Naive thymus-derived CD4-positive, alpha-beta T cell (primary cell): ENCODE data around the gene RAMP1. TPM values are rescaled to one million over a fixed set of nuclear protein-coding genes. Genes with fewer than 3 reads are reported as not detected.

ENCODE experiments used
- ATAC-seq: fragments of 150-1000 bp; cut with Tn5 transposase; 2 replicates; pipeline ENCODE4 v1.10.0; 2021; ENCODE audit warnings: mild to moderate bottlenecking, moderate library complexity
- CTCF ChIA-PET: fragments of 350-600 bp; sonication (Branson Sonifier 250); formaldehyde crosslinking; loops from one replicate; lab custom pipeline; 2021; ENCODE audit warnings: antibody characterized with exemption; lab: Charles Lee
- POLR2A ChIA-PET: fragments of 350-600 bp; sonication (Branson Sonifier 250); formaldehyde crosslinking; loops from one replicate; lab custom pipeline; 2021; ENCODE audit warnings: antibody characterized with exemption, inconsistent platforms; lab: Charles Lee
- DNase-seq, 9 donors: peaks; one replicate each; pipeline versions ENCODE4 v3.0.0 to v3.0.0-alpha.2; 2020 to 2022; ENCODE audit warnings: mixed read lengths in 1 of 9
- H3K27ac ChIP-seq: one replicate; pipeline ENCODE4 v1.7.0; 2013; ENCODE audit warnings: mild to moderate bottlenecking, low read depth, low read length, moderate library complexity
- H3K27me3 ChIP-seq, 2 donors: one replicate each; pipeline ENCODE4 v1.7.0; 2013; ENCODE audit warnings: low read length in 2 of 2, mild to moderate bottlenecking in 2 of 2, moderate library complexity in 2 of 2; ENCODE audit not compliant: control insufficient read depth in 2 of 2, insufficient read depth in 2 of 2
- H3K36me3 ChIP-seq, 3 experiments: 1 replicate in 2 of 3; 2 replicates in 1 of 3; pipeline ENCODE4 v1.7.0; 2013; ENCODE audit warnings: low read length in 3 of 3, mild to moderate bottlenecking in 3 of 3, moderate library complexity in 1 of 3; ENCODE audit not compliant: insufficient read depth in 3 of 3, control insufficient read depth in 2 of 3
- H3K4me1 ChIP-seq, 2 donors: one replicate each; pipeline ENCODE4 v1.7.0; 2013; ENCODE audit warnings: low read length in 2 of 2, mild to moderate bottlenecking in 2 of 2, moderate library complexity in 1 of 2; ENCODE audit not compliant: control insufficient read depth in 2 of 2, insufficient read depth in 2 of 2
- H3K4me3 ChIP-seq: 2 replicates; pipeline ENCODE4 v1.7.0; 2013; ENCODE audit warnings: mild to moderate bottlenecking, low read length
- H3K9me3 ChIP-seq, 3 experiments: 1 replicate in 2 of 3; 2 replicates in 1 of 3; pipeline ENCODE4 v1.7.0; 2013; ENCODE audit warnings: low read length in 3 of 3; ENCODE audit not compliant: control insufficient read depth in 2 of 3
- H3K27ac Mint-ChIP-seq, 9 donors: one replicate each; pipeline ENCODE4 v1.8.0; 2020 to 2022; ENCODE audit warnings: mixed read lengths in 9 of 9, mild to moderate bottlenecking in 8 of 9, moderate library complexity in 5 of 9, inconsistent platforms in 2 of 9
- H3K27me3 Mint-ChIP-seq, 5 donors: one replicate each; pipeline ENCODE4 v1.8.0; 2021 to 2022; ENCODE audit warnings: mixed read lengths in 5 of 5, mild to moderate bottlenecking in 1 of 5
- H3K36me3 Mint-ChIP-seq, 5 donors: one replicate each; pipeline ENCODE4 v1.8.0; 2020 to 2022; ENCODE audit warnings: mixed read lengths in 5 of 5, mild to moderate bottlenecking in 3 of 5, inconsistent platforms in 1 of 5
- H3K4me1 Mint-ChIP-seq, 7 donors: one replicate each; pipeline ENCODE4 v1.8.0; 2020 to 2022; ENCODE audit warnings: mixed read lengths in 7 of 7, mild to moderate bottlenecking in 3 of 7, inconsistent platforms in 1 of 7
- H3K4me3 Mint-ChIP-seq, 10 donors: one replicate each; pipeline ENCODE4 v1.8.0; 2020 to 2022; ENCODE audit warnings: mild to moderate bottlenecking in 10 of 10, mixed read lengths in 10 of 10, moderate library complexity in 6 of 10, inconsistent platforms in 2 of 10
- H3K9me3 Mint-ChIP-seq, 11 donors: one replicate each; pipeline ENCODE4 v1.8.0; 2020 to 2022; ENCODE audit warnings: mixed read lengths in 11 of 11, mild to moderate bottlenecking in 4 of 11, inconsistent platforms in 1 of 11, moderate library complexity in 1 of 11
- intact Hi-C, 2 donors: fragments of 100-400 bp; cut with micrococcal nuclease; formaldehyde crosslinking; loops; one replicate each; pipeline ENCODE4 v1.15.1; 2023
- polyA plus RNA-seq, 2 donors: library from polyadenylated mRNA; unstranded; fragments of 300-500 nt; fragmentation: Illumina TruSeq; gene quantifications; one replicate each; pipeline ENCODE4 v1.2.3, GENCODE V29; 2021
- total RNA-seq, 6 experiments: library from RNA in 5 of 6; stranded (reverse) in 5 of 6; gene quantifications; 1 replicate in 5 of 6; 2 replicates in 1 of 6; pipeline ENCODE4 v1.2.3 and lab custom pipeline; 2021 to 2026

The RAMP1 gene
- total and polyA plus RNA-seq, 7 experiments from 2014 or later: 0.52 to 13.2 (median 0.95) TPM; not detected in 1

DNA sequence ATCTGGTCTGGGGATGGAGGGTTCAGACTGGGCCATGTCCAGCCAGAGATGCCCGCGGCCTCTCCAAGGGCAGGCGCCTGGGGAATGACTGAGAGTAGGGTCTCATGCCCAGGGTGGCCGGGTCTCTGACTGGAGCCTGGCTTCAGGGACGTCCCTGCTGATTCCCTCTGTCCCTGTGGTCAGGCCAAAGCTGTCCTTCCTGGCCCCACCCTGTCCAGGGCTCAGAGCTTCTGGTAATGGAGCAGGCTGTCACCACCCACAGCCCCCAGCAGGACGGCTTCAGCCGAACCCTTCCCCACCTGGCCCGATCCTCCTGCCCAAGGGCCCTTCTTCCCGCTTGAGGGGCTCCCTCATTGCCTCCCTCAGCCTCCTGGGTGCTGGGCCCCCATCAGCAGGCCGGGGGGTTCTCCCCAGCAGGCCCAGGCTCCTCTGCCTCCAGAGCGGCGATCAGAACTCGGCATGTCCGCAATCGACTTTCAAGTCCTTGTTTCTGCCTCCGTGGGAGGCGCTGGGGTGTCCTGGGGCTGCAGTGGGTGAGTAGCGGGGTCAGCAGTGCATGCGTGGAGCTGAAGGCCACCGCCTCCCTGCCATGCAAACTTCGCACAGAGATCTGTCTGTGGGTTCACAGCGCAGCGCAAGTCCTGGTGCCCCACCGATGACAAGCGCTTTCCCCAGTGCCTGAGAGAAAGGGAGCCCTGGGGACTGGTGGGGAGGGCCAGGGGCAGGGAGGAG, 18.3 kb downstream of the RAMP1 start:
- ChIA-PET CTCF (no interaction called here), POLR2A (no interaction called here)
- Histone ChIP-seq H3K4me3 (no peak overlapping the region), H3K36me3 (no peaks in the 10 kb centered on the region), H3K27me3 (no peaks in the 10 kb centered on the region), H3K4me1 (peaks cover 0 to 4% of the 10 kb centered on the region in 2 donors), H3K27ac (no peak overlapping the region), H3K9me3 (no peaks in the 10 kb centered on the region)
- no peak for DNase-seq
- no peak for ATAC-seq
- Mint-ChIP-seq H3K36me3 (peaks cover 0 to 2% (median 0%) of the 10 kb centered on the region in 5 donors), H3K4me1 (peaks cover 0 to 11% (median 8%) of the 10 kb centered on the region in 7 donors), H3K4me3 (no peak overlapping the region), H3K27ac (no peak overlapping the region), H3K9me3 (no peaks in the 10 kb centered on the region), H3K27me3 (no peaks in the 10 kb centered on the region)
- intact Hi-C loops: no loop called here

DNA sequence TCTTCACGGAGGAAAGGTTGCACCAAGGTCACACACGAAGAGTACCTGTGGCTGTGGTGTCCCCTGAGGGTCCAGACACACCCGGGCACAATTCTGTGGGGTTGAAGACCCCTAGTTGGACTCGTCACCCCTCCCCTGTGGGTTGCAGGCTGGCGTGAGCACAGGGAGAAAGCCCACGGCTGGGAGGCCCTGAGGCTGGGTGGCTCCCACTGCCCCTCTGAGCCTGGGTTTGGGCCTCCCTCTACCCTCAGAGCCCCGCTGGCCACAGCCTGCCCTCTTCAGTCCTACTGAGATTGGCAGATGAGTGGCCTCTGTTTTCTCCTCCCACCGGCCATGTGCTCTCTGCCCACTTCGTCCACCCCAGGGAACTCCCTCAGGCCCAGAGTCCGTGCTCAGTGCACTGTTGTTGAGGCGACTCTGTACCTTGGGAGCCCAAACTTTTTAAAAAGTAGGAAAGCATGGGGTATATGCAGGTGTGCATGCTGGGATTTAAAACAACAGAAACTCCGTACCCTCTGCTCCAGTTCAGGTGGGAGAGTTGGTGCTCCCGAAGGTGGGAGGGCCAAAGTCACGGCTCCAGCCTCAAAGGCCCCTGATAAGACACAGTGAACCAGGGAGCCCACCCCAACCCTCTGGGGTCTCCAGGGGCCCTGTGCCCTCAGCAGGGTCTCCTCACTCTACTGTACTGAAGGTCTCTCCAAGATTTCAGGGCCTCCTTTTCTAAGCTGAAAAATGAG, 19.1 kb downstream of the RAMP1 start:
- Mint-ChIP-seq H3K36me3 (peaks cover 0 to 2% (median 0%) of the 10 kb centered on the region in 5 donors), H3K4me1 (peaks cover 0 to 8% (median 4%) of the 10 kb centered on the region in 7 donors), H3K27me3 (no peaks in the 10 kb centered on the region), H3K27ac (peak overlapping the region in 1 of 9 donors; percentile 43), H3K9me3 (no peaks in the 10 kb centered on the region), H3K4me3 (no peak overlapping the region)
- no peaks in the 10 kb centered on the region for H3K9me3 ChIP-seq
- ATAC-seq (no peak), DNase-seq (no peak)
- no peak overlapping the region for H3K4me3 ChIP-seq
- intact Hi-C loops: no loop called here
- POLR2A ChIA-PET: no interaction called here
- no peaks in the 10 kb centered on the region for H3K4me1 ChIP-seq
- no peak overlapping the region for H3K27ac ChIP-seq
- CTCF ChIA-PET: no interaction called here
- H3K27me3 ChIP-seq: no peaks in the 10 kb centered on the region
- H3K36me3 ChIP-seq: no peaks in the 10 kb centered on the region

DNA sequence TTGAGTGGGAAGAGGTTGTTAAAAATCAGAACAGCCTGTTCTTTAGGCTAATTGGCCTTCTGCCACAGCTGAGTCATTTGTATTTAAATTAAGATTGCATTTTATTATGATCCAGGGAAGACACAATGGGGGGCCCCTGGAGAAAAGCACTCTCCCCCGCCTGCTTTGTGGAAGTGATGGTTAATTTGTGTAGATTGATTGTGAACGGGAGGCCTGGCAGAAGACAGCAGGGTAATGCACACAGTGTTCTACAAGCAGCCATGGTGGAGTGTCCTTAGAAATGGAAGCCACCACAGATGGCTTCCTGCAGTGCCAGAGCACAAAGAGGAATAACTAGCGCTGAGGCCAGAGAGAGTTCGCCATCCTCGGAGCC, 19.6 kb downstream of the RAMP1 start:
- H3K36me3 ChIP-seq: no peaks in the 10 kb centered on the region

DNA sequence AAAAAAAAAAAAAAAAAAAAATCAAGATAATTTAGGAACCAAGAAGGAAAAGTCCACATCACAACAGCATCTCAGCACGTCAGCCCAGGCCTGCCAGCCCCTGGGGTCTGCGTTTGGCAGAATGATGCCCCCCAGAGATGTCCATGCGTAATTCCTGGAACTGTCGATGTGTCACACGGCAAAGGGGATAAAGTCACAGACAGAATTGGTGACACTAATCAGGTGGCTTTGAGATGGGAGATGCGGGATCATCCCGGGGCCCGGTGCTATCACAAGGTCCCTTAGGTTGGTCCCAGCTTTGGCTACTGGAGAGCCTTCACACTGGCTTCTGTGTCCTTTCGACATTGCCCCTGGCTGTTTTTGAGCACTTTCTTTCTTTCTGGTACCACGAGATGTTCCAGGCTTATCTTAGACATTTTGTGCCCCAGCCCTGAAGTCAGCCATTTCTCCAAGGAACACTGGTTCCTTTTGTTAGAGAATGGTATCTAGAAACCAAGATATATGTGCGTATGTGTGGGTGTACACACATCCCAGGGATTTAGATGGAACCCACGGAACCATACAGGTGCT, 20.7 kb downstream of the RAMP1 start:
- CTCF ChIA-PET: no interaction called here
- H3K9me3 ChIP-seq: no peaks in the 10 kb centered on the region
- Mint-ChIP-seq H3K27me3 (no peaks in the 10 kb centered on the region), H3K9me3 (no peaks in the 10 kb centered on the region), H3K27ac (no peak overlapping the region), H3K4me1 (peaks cover 0 to 4% (median 0%) of the 10 kb centered on the region in 7 donors), H3K4me3 (no peak overlapping the region), H3K36me3 (peaks cover 0 to 2% (median 0%) of the 10 kb centered on the region in 5 donors)
- H3K27ac ChIP-seq: no peak overlapping the region
- intact Hi-C loops: no loop called here
- DNase-seq (no peak), ATAC-seq (no peak)
- H3K4me3 ChIP-seq: no peak overlapping the region
- H3K4me1 ChIP-seq: no peaks in the 10 kb centered on the region
- no peaks in the 10 kb centered on the region for H3K36me3 ChIP-seq
- H3K27me3 ChIP-seq: no peaks in the 10 kb centered on the region
- POLR2A ChIA-PET: interaction anchor here (0.7 kb wide), 1 partner anchor 309 kb away, joined by 3 read pairs; no protein-coding TSS in a partner anchor

More for the DNA sequence above, 19.6 kb downstream of the RAMP1 start:
- Histone ChIP-seq H3K4me3 (no peak overlapping the region), H3K27me3 (no peaks in the 10 kb centered on the region), H3K27ac (no peak overlapping the region), H3K4me1 (no peaks in the 10 kb centered on the region), H3K9me3 (no peaks in the 10 kb centered on the region)
- POLR2A ChIA-PET: no interaction called here
- intact Hi-C loops: no loop called here
- CTCF ChIA-PET: no interaction called here
- peak overlapping the region in 1 of 9 donors; percentile 43 for H3K27ac Mint-ChIP-seq
- no peaks in the 10 kb centered on the region for H3K27me3 Mint-ChIP-seq
- ATAC-seq: no peak
- peaks cover 0 to 2% (median 0%) of the 10 kb centered on the region in 5 donors for H3K36me3 Mint-ChIP-seq
- H3K9me3 Mint-ChIP-seq: no peaks in the 10 kb centered on the region
- H3K4me3 Mint-ChIP-seq: no peak overlapping the region
- peaks cover 0 to 4% (median 0%) of the 10 kb centered on the region in 7 donors for H3K4me1 Mint-ChIP-seq
- no peak for DNase-seq

DNA sequence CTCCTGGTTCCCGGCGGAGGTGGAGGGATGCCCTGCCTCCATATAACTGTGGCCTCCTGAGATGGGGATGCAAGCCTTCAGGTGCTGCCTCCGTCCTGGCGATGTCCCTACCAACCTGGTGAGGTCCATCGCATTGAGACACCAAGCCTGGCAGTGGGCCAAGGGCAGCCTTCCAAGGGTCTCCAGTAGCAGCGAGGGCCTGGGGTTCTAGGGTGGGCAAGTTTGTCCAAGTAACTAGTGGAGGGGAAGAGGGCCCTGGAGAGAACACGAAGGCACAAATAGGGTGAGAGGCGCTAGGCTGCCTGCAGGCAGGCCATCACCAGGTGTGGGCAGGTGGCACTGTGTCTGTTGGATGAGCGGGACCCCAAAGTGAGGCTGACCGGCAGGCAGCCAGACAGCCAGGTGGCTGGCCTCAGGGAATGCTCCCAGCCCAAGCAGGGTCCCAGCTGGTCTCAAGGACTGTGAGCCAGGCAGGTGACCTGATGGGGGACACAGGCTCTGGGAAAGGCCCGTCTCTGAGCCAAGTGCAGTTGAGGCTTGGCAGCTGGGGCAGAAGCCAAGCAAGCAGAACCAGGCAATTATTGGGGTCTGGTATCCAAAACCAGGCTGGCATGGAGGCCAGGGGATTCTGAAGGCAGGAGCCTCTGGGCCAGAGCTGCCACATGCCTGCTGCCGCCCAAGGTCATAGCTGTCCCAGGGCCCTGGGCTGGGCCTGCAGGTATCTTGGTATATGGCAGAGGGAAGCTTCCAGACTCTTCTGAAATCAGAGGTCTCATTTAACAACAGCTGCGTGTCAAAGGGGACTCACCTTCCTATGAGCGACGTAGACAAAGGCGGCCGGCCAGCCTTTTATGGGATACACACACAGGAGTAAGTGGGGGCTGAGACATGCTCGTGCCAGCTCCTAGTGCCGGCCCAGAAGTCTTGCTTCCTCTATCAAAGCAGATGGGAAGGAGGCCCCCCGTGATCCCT, 23.4 kb downstream of the RAMP1 start:
- no peak for ATAC-seq
- H3K27ac ChIP-seq: no peak overlapping the region
- no peaks in the 10 kb centered on the region for H3K36me3 ChIP-seq
- ChIA-PET POLR2A (no interaction called here), CTCF (no interaction called here)
- intact Hi-C loops: no loop called here
- H3K4me3 ChIP-seq: no peak overlapping the region
- H3K4me3 Mint-ChIP-seq: no peak overlapping the region
- no peaks in the 10 kb centered on the region for H3K9me3 Mint-ChIP-seq
- no peaks in the 10 kb centered on the region for H3K9me3 ChIP-seq
- peaks cover 0 to 2% (median 0%) of the 10 kb centered on the region in 5 donors for H3K36me3 Mint-ChIP-seq
- H3K4me1 Mint-ChIP-seq: peaks cover 0 to 4% (median 0%) of the 10 kb centered on the region in 7 donors
- H3K27me3 Mint-ChIP-seq: no peaks in the 10 kb centered on the region
- no peak for DNase-seq
- H3K27me3 ChIP-seq: no peaks in the 10 kb centered on the region
- no peak overlapping the region for H3K27ac Mint-ChIP-seq
- H3K4me1 ChIP-seq: no peaks in the 10 kb centered on the region

DNA sequence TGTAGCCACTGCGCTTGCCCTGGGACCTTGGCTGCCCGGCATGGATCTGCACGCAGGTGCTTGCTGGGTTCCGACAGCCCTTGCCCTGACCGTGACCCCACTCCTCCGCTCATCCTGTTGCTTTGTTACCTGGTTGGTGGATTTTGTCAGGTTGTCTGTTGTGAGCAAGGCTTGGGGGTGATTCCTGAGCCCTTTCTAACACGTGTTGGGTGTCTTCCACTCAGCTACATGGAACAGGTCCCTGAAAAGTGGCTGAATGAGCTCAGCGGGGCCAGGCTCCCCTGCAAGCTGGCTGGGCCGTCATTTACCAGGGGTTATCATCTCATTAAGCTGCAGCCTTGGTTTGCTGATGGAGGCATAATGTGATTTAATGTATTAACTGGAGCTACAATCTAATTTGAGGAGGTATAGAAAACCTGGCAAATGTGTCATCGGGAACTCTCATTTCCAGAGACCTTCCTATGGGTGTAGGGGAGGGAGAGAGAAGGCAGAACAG, 24.6 kb downstream of the RAMP1 start:
- Mint-ChIP-seq H3K27me3 (no peaks in the 10 kb centered on the region), H3K4me1 (peaks cover 0 to 4% (median 0%) of the 10 kb centered on the region in 7 donors), H3K9me3 (no peaks in the 10 kb centered on the region), H3K36me3 (peaks cover 0 to 2% (median 0%) of the 10 kb centered on the region in 5 donors), H3K27ac (no peak overlapping the region), H3K4me3 (no peak overlapping the region)
- Histone ChIP-seq H3K4me1 (no peaks in the 10 kb centered on the region), H3K27ac (no peak overlapping the region), H3K9me3 (no peaks in the 10 kb centered on the region), H3K4me3 (no peak overlapping the region), H3K36me3 (no peaks in the 10 kb centered on the region), H3K27me3 (no peaks in the 10 kb centered on the region)
- no peak for ATAC-seq
- intact Hi-C loops: no loop called here
- ChIA-PET POLR2A (interaction anchor here (1.7 kb wide), 1 partner anchor 10 kb away, joined by 5 read pairs; no protein-coding TSS in a partner anchor), CTCF (no interaction called here)
- DNase-seq: no peak
